ENCODE measurements around the gene GNLY. TPM values are rescaled to one million over a fixed set of nuclear protein-coding genes. Genes with fewer than 3 reads are reported as not detected.

The GNLY gene
- total and polyA plus RNA-seq, 2 donors from 2014 or later: 5.5 to 8.1 TPM

- TF ChIP-seq CTCF (IDR thresholded peaks at IDR 0.05; ENCODE audit: borderline replicate concordance, extremely low read depth, insufficient read depth): no peak
- DNase-seq (no peak), FAIRE-seq (no peak)
- Histone ChIP-seq H3K27me3 (ENCODE audit: control insufficient read depth, insufficient read depth, low read length) (no peaks in the 10 kb centered on the region), H3K36me3 (ENCODE audit: control insufficient read depth in 2 of 3, insufficient read depth in 3 of 3, low read length in 3 of 3) (no peaks in the 10 kb centered on the region), H3K27ac (ENCODE audit: low read depth in 2 of 2, low read length in 2 of 2) (no peak overlapping the region), H3K4me1 (ENCODE audit: control insufficient read depth in 2 of 3, insufficient read depth in 2 of 3, low read depth in 1 of 3, low read length in 3 of 3) (peaks cover 0 to 4% (median 3%) of the 10 kb centered on the region in 3 donors), H3K9ac (ENCODE audit: low read length in 3 of 3) (no peak overlapping the region), H3K4me3 (ENCODE audit: low read length in 3 of 3) (no peak overlapping the region), H3K9me3 (ENCODE audit: control insufficient read depth in 2 of 3, insufficient read depth in 1 of 3, low read length in 3 of 3) (no peaks in the 10 kb centered on the region)
- intact Hi-C loops (cut with DNase I): loop anchor here (5.0 kb wide), 1 partner anchor 82 kb away; no protein-coding TSS in a partner anchor
Observed at GRCh38 chr2:85729825-85730510, 35.8 kb downstream of the GNLY start.

GRCh38 chr2:85730686-85731230 lies 36.6 kb downstream of the GNLY start:
- no peak overlapping the region for H3K27ac ChIP-seq (ENCODE audit: low read depth in 2 of 2, low read length in 2 of 2)
- intact Hi-C loops (cut with DNase I): no loop called here

DNA sequence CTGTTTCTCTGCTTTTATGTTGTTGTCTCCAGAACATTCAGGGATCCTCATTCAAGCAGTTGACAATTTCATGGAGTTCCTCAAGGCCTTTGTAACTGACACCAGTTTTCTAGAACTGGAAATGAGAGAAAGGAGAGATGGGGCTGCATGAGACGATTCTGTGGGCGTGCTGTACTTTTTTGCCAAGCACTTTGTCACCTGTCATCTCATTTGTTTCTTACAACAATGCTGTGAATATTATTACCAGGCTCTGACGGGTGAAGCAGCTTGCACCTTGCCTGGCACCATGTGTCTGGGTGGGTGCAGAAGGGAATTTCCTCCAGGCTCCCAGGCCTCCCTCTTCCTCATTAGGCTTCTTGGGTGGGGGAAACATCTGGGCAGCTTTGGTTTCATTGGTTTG lies 37.4 kb downstream of the GNLY start:
- FAIRE-seq (no peak), DNase-seq (peak in 2 of 5 donors; percentile 54 to 55)
- H3K4me1 ChIP-seq (ENCODE audit: control insufficient read depth in 2 of 3, insufficient read depth in 2 of 3, low read depth in 1 of 3, low read length in 3 of 3): peaks cover 0 to 4% (median 3%) of the 10 kb centered on the region in 3 donors
- H3K27me3 ChIP-seq (ENCODE audit: control insufficient read depth, insufficient read depth, low read length): no peaks in the 10 kb centered on the region
- TF ChIP-seq CTCF (IDR thresholded peaks at IDR 0.05; ENCODE audit: borderline replicate concordance, extremely low read depth, insufficient read depth): no peak
- H3K9me3 ChIP-seq (ENCODE audit: control insufficient read depth in 2 of 3, insufficient read depth in 1 of 3, low read length in 3 of 3): no peaks in the 10 kb centered on the region
- no peak overlapping the region for H3K9ac ChIP-seq (ENCODE audit: low read length in 3 of 3)
- H3K27ac ChIP-seq (ENCODE audit: low read depth in 2 of 2, low read length in 2 of 2): no peak overlapping the region
- H3K4me3 ChIP-seq (ENCODE audit: low read length in 3 of 3): no peak overlapping the region
- H3K36me3 ChIP-seq (ENCODE audit: control insufficient read depth in 2 of 3, insufficient read depth in 3 of 3, low read length in 3 of 3): no peaks in the 10 kb centered on the region
- intact Hi-C loops (cut with DNase I): no loop called here

More at GRCh38 chr2:85730686-85731230, 36.6 kb downstream of the GNLY start:
- Histone ChIP-seq H3K4me3 (ENCODE audit: low read length in 3 of 3) (no peak overlapping the region), H3K9me3 (ENCODE audit: control insufficient read depth in 2 of 3, insufficient read depth in 1 of 3, low read length in 3 of 3) (no peaks in the 10 kb centered on the region), H3K27me3 (ENCODE audit: control insufficient read depth, insufficient read depth, low read length) (no peaks in the 10 kb centered on the region), H3K36me3 (ENCODE audit: control insufficient read depth in 2 of 3, insufficient read depth in 3 of 3, low read length in 3 of 3) (no peaks in the 10 kb centered on the region), H3K9ac (ENCODE audit: low read length in 3 of 3) (no peak overlapping the region), H3K4me1 (ENCODE audit: control insufficient read depth in 2 of 3, insufficient read depth in 2 of 3, low read depth in 1 of 3, low read length in 3 of 3) (peaks cover 0 to 4% (median 3%) of the 10 kb centered on the region in 3 donors)
- no peak for TF ChIP-seq CTCF (IDR thresholded peaks at IDR 0.05; ENCODE audit: borderline replicate concordance, extremely low read depth, insufficient read depth)
- FAIRE-seq: no peak
- no peak for DNase-seq

Data from kidney (tissue), 14 donors.